ENCODE data around the gene TAF1D. TPM values are rescaled to one million over a fixed set of nuclear protein-coding genes. Genes with fewer than 3 reads are reported as not detected.

TAF1D gene
- total RNA-seq, 1 experiment from 2014 or later: 272 TPM

DNA sequence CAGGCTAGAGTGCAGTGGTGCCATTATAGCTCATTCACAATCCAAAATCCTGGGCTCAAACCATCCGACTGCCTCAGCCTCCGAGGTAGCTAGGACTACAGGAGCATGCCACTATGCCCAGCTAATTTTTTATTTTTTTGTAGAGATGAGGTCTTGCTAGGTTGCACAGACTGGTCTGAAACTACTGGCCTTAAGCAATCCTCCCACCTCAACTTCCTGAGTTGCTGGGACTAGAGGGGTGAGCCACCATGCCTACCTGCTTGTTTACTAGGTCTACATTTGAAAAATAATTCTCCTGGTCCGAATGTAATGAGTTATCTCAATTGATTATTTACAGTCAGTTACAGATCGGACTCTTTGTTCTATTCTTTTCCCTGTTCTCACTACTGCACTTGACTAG, 22.0 kb downstream of the TAF1D start:
- TF ChIP-seq, protein P1, sequence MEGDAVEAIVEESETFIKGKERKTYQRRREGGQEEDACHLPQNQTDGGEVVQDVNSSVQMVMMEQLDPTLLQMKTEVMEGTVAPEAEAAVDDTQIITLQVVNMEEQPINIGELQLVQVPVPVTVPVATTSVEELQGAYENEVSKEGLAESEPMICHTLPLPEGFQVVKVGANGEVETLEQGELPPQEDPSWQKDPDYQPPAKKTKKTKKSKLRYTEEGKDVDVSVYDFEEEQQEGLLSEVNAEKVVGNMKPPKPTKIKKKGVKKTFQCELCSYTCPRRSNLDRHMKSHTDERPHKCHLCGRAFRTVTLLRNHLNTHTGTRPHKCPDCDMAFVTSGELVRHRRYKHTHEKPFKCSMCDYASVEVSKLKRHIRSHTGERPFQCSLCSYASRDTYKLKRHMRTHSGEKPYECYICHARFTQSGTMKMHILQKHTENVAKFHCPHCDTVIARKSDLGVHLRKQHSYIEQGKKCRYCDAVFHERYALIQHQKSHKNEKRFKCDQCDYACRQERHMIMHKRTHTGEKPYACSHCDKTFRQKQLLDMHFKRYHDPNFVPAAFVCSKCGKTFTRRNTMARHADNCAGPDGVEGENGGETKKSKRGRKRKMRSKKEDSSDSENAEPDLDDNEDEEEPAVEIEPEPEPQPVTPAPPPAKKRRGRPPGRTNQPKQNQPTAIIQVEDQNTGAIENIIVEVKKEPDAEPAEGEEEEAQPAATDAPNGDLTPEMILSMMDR (conservative IDR thresholded peaks at IDR 0.05): no peak
- Histone ChIP-seq H3K27me3 (ENCODE audit: insufficient read depth, low read length) (no peaks in the 10 kb centered on the region), H3K9me3 (ENCODE audit: control insufficient read depth, low read depth, low read length) (no peaks in the 10 kb centered on the region), H3K23me2 (ENCODE audit: insufficient read length, low read depth, low read length, poor library complexity, severe bottlenecking) (no peaks in the 10 kb centered on the region), H3K23ac (ENCODE audit: insufficient read length, low read depth, low read length) (no peak overlapping the region), H2BK20ac (ENCODE audit: low read depth, low read length, poor library complexity, severe bottlenecking) (no peak overlapping the region), H4K91ac (ENCODE audit: insufficient read length, low read depth, low read length) (no peak overlapping the region), H3K79me2 (ENCODE audit: insufficient read depth, low read length) (no peaks in the 10 kb centered on the region), H3K9ac (ENCODE audit: extremely low read depth, insufficient read length, low read length) (no peak overlapping the region), H3K79me1 (ENCODE audit: insufficient read depth, low read depth, low read length, poor library complexity, severe bottlenecking) (no peaks in the 10 kb centered on the region), H2BK15ac (ENCODE audit: low read depth, low read length) (no peak overlapping the region), H3K56ac (ENCODE audit: insufficient read length, low read depth, low read length) (no peak overlapping the region), H2BK12ac (ENCODE audit: insufficient read length, low read depth, low read length) (no peak overlapping the region), H2BK5ac (ENCODE audit: insufficient read length, low read length) (no peak overlapping the region), H3K4me1 (ENCODE audit: insufficient read depth, low read length) (no peaks in the 10 kb centered on the region), H2AK5ac (ENCODE audit: insufficient read length, low read length) (no peak overlapping the region), H3K27ac (ENCODE audit: insufficient read length, low read depth, low read length) (no peak overlapping the region), H4K5ac (ENCODE audit: insufficient read length, low read depth, low read length) (no peak overlapping the region), H3K18ac (ENCODE audit: insufficient read length, low read depth, low read length) (no peak overlapping the region), H2AFZ (ENCODE audit: low read length) (no peak overlapping the region), H2BK120ac (ENCODE audit: low read depth, low read length, poor library complexity, severe bottlenecking) (no peak overlapping the region), H3T11ph (ENCODE audit: low read length) (no peak overlapping the region), H4K8ac (replicated peaks; ENCODE audit: insufficient read length, low read depth, low read length) (no peak overlapping the region), H3K4me2 (ENCODE audit: insufficient read depth, insufficient read length, low read length) (no peak overlapping the region), H4K20me1 (ENCODE audit: control insufficient read depth, insufficient read depth, insufficient read length) (no peaks in the 10 kb centered on the region), H3K4ac (ENCODE audit: low read depth, low read length) (no peak overlapping the region), H3K14ac (ENCODE audit: insufficient read depth, low read length) (no peak overlapping the region)
- no peak overlapping the region for H3K27ac Mint-ChIP-seq
- H3K4me3 Mint-ChIP-seq: no peak overlapping the region
- no CpG with 5 or more reads among the region's 4 CpGs for WGBS (ENCODE audit: extremely low coverage, insufficient read length, low lambda C conversion rate)
- H3K9me3 Mint-ChIP-seq: no peaks in the 10 kb centered on the region
- no peak for DNase-seq
- no peaks in the 10 kb centered on the region for H3K27me3 Mint-ChIP-seq (ENCODE audit: low read depth)
- peaks cover 13 to 18% of the 10 kb centered on the region in 2 experiments for H3K4me1 Mint-ChIP-seq
- H3K36me3 Mint-ChIP-seq (ENCODE audit: insufficient read depth in 1 of 3, low read depth in 3 of 3): peaks cover 35 to 63% (median 58%) of the 10 kb centered on the region in 3 experiments
